Amniotic stem cell (primary cell): ENCODE results near the gene ZC2HC1B.

Experiments used
- DNase-seq: peaks from one replicate; lab custom pipeline; 2025; lab: John Stamatoyannopoulos, UW

Gene ZC2HC1B

DNA sequence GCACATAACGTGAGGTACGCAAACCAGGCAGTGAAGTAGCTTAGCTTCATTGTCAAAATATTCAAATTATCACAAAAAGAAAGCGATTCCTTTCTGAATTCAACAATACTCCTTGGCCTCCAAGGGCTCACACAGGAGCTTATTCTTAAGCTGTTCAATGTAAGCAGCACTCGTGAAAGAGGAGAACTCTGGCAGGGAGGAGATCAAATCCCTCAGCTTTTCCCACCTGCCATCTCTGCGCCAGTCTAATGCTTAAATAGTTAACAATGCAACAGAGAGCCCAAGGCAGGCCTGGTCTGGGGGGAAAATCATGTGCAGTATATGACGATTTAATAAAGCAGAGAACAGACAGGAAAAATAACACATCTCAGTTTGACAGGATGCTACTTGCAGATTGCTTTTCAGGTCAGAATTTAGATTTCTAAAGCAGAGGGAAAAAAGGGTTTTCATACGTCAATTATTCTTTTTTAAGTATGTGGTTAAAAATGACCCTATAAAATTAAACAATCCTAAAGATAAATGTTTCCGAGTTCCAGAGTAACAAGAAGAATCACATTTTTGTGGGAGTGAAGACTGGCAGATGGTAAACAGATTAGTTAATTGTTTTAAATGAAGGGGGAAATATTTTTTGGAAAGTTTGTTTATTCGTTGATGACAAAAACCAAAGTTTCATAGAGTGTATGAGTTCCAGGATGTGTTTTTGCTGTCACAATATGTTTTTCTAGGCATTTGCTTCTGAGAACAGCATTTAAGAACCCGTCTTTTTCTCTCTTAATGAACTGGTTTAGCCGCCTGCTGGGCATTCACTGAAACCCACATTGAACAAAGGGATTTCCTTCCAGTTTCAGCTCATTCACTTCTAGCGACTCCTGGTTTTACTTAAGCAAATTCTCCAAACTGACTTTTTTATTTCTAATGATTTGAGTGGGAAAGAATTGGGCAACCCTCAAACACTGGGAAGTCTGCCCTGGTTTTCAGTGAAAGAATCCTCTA lies 97.9 kb downstream of the ZC2HC1B start:
- no peak for DNase-seq

DNA sequence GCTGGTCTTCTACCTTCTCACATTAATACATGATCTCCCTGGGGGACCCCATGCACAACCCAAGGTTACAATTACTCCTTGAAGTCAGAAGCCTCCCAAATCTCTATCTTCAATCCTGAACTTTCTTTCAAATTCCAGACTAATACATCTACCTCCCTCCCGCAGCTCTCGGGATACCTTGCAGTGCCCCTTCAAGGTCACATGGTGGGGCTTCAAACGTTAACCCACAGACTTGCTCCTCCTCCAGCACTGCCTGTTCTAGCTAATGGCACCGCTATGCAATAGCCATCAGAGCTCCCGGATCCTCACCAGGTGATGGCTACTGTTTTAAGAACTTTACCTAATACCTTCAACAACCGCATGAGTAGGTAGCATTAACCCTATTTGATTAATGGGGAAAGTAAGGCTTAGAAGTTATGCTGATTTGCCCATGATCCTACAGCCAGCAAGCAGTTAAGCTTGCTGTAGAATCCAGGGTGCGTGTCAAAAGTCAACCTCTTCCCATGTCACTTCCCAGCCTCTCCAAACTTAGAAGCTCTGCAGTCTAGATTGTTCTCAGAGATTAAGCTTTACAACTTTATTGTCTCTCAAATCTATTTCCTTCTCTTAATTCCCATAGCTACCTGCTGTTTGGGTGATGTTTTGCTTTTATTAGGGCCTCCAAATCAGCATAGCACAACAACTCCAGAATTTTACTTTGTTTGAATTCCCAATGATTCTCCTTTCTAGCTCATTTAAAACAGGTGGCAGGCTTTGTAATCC lies 99.1 kb downstream of the ZC2HC1B start:
- no peak for DNase-seq

DNA sequence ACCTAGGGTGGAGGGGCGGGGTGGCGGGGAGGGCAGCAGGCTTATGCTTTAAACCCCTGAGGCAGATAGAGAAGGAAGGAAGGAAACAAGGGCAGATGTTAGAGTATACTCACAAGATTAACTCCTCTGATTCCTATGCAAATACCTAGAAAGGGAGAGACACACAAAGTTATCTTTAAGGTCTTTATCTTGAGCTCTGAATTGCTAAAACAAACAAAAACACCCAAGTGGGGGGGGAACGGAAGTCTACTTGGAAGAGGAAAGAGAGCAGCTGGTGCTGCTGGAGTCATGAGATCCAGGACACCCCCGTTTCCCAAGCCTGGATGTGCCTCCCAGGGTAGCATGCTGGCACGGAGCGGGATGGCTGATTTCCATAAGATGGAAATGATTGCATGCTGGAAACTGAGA lies 100.4 kb downstream of the ZC2HC1B start:
- DNase-seq = no peak

DNA sequence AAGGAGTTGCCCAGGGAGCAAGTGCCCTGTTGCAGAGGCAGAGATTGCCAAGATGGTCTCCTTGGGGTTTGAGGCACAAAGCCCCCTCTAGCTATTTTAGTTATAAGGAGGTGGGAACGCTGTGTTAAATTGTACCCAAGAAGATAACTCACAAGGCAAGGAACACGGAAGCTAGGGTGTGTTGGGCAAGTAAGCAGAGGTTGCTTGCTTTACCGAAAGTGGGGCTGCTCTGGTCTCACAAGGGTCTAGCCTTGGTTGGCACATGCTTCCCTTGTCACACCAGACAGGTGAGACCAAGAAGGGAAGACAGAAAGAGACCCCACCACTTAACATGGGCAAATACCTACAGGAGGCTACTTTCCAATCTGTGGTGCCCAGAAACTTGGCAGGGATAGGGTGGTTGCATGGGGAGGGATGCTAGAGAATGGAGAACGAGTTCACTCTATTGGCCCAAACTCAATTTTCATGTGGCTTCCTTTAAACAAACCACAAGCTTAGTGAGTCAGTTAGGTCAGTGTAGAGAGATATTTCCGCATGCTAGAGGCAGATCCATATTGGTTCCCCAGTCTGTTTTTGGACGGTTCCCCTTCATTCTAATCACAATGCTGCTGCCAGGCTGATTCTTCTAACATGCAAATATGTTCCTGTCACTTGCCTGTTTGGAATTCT lies 101.4 kb downstream of the ZC2HC1B start:
- DNase-seq = no peak

DNA sequence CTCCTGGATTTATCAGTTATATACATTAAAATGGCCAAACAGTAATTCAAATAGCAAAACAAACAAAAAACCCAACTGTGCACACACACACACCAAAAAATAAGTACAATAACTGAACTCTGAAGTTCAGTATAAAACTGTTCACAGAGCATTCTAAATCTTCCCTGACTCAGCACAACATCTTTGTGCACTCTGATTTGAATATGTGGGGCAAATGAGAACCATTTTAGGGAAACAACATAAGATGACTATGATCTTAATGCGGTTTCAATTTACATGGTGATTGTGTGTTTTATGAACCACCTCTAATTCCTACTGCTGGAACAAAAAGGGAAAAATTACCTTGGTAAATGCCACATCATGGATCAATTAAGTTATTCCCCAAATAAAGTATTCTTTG lies 102.0 kb downstream of the ZC2HC1B start:
- DNase-seq = no peak

DNA sequence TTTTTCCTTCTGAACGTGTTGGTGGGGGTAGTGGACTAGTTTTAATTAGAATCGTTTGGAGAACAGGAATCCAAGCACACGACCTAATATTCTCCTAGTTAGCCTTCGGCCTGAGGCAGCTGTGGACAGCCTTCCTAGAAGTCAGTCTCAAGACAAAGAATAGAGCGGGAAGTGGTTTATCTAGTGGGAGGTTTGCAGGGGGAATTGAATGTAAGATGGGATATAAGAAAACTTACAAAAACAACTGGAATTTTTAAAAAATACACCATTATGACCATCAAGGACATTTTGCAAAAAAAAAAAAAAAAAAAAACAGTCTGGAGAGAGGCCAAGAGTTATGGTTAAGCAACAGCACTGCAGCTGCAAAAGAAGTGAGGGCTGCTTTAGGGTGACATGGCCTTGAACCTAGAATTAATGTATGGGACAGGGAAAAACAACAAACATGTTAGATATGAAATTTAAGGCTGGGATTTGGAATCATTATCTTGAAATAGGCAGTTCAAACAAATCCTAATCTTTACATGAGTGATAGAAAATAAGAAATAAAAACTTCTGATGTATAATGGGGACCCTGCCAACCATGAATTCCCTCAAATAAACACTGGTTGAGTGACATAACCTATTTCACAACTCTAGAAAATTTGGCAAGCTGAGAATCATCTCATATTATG lies 103.6 kb downstream of the ZC2HC1B start:
- DNase-seq = no peak

DNA sequence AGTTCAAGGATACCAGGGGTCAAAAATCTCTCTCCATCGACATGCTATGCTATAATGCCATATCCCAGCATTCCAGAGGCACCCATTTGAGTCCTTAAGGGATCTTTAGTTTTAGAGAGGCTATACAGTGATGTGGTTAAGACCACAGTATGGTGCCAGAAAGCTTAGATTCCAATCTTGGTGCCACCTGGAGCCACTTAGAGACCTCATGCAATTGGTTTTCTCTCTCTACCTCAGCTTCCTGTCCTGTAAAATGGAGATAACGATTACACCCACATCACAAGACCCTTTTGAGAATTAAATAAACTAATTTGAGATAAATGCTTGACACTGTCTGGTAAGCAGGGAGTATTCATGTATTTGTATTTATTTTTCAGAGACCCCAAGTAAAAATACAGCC lies 104.8 kb downstream of the ZC2HC1B start:
- DNase-seq = no peak

DNA sequence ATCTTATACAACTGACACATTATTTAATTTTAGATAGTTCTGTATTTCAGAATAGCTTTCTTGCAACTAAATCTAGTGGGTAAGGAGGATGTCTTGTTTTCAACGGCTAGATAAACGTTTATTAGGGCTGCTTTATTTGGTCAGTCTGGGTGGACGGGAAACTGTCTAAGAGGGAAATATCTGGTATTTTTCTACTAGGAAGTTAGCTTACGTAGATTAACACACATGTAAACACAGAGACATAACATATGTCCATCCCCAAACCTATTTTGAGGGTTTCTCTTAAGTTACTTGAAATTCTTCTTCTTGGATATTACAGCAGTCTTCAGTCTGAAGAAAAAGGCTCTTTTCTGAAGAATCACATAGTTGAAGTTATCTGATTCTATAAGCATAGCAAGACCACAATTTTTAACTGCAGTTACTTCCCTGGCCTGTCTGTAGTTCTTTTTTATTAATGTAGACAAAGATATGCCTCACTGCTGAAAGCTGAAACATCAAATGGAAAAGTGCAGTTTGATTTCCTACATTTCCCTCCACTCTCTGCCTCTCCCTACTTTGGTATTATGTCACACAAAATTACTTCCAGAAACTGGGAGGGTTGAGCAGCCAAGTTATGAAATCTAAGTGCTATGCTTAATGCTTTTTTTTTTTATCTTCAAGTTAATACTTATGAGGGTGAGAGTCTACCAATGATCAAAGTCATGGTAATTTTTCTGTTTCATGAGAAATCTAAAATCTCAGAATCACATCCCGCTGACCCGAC lies 106.4 kb downstream of the ZC2HC1B start:
- DNase-seq = no peak

DNA sequence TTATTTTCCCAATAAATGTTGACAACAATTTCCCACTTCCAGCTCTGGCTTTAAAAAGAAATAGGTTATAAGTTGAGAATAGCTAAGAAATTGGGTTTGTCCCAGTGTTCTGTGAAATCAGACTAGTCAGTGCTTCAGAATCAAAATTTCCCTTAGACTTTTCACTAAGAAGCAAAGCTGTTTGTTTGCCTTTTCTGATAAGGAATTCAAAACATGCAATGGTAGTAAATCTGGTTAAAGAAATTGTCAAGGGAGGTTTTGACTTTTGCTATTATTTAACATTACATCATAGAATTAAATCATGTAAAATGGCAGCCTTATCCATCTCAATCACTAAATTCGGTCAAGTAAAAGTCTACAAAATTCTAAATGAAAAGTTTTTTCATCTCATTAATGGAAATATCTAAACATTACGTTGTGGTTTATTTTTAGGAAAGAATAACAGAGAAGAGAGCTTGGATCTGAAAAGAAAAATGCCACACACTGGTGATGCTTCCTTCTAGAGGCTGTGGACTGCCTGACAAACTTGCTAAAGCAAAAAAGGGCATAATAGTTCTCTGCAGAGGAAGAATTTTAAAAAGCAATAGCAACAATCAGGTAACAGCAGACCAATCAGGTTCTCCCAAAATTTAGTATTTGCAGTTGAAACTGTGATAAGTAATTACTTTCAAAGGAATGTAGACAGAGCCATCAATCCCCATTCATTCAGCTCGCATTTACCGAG lies 107.4 kb downstream of the ZC2HC1B start:
- DNase-seq = no peak

DNA sequence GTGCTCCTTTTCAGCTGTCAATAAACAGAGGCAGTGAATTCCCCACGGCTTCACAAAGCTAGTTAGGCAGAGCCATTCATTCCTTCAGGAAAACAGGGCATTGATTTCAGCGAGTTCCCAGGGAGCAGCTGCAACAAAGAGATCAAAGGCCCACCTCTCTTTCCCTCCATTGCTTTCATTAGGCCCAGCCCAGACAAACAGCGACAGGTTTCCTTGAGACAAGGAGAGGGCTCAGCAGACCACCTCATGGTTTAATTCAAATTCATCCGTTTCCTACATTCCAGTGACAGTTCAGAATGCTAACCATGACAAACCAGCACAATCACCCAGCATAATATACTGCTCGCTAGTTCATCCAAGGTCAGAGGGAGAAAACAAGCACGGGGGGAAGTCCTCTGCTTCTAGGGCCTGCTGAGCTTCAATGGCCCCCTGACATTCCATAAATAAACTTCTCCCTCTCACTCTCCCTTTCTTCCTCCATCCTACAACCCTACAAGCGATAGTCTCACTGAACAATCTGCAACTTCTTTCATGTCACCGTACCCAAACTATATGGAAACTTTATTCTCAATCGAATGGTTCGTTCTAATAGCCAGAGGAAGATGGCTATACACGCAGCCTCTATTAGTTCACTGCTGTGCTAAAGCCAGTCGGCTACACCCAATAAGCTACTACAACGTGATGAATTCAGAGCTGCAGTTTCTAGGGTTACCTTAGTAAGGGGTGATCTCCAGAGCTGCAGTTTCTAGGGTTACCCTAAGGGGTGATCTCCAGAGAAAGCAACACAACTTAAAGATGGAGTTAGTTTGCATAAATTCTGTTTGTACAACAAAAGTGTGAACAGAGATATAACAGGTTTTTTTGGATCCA lies 109.1 kb downstream of the ZC2HC1B start:
- DNase-seq = no peak

DNA sequence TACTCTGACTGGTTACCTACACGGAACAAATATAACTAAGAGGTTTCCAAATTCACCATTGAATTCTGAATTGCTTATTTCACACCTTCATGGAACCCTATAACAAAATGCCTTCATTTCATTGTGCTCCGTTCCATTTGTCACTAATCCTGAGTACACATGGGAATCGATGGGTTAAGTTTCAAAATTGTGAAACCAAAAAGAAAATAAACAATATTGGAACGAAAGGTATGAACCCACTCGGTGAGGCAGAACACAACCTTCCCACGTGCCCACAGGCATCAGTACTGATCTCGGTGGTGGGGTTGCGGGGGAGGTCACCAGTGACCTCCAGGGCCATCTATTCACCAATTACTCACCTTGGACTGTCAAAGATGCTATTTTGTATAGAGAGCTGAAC lies 109.8 kb downstream of the ZC2HC1B start:
- no peak for DNase-seq

DNA sequence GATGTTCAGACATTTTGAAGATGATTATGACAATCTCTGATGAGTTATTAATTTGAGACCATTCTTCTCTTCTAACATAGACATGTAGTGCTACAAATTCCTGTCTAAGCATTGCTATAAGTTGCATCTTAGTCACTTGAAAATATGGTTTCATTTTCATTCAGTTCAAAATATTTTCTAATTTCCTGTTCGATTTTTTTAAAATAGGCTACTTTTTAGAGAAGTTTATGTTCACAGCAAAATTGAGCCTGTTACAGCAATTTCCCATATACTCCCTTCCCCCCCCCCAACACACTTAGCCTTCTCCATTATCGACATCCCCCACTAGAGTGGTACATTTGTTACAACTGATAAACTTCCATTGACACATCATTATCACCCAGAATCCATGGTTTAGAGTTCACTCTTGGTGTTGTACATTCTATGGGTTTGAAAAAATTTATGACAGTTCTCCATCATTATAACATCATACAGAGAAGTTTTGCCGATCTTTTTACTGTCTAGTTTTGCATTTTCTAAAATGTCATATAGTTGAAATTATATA lies 112.6 kb downstream of the ZC2HC1B start:
- no peak for DNase-seq

DNA sequence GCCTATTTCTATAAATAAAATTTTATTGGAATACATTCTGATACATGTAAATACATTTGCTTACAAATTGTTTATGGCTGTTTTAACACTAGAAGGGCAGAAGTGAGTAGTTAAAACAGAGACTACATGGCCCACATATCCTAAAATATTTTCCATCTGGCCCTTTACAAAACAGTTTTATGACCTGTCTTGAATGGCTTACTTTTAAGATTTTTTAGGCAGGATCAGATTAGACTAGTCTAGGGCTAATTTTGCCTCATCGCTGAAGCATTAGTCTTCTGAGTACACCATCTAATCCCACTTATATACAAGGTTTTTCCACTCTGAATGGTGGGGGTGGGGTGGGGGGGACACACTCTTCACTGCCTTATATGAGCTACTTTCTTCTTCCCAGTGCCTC lies 116.6 kb downstream of the ZC2HC1B start:
- DNase-seq = no peak

DNA sequence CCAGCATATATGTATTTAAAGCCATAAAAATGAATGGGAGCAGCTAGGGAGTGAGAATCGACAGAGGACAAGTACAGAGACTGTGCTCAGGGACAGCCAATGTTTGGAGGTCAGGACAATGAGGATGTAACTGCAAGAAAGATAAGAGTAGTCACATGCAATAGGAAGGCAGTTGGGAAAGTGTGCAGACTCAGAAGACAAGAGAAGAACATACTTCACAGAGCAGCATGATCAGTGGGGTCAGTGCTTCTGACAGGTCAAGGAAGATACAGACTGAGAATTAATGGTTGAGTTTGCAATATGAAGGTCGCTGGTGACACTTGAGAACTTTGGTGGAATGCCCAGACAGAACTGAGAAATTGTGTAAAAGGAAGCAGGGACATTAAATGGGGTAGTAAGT lies 118.7 kb downstream of the ZC2HC1B start:
- DNase-seq = no peak

DNA sequence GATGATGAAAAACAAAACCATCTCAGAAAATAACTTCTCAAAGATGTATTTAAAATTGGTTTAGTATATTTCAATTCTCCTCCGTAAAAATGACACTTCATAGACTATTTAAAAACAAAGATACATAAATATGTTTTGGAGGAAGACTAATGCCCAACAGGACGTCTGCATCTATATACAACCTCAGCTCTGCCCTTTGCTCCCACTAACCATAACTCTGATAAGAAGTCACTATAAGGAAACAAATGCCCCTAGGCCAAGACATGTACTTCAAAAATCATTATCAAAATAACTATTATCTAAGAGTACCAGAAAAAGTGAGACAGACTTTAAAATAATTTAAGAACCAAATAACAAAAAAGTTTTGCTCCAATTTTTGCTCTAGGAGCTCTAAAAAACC lies 120.4 kb downstream of the ZC2HC1B start:
- DNase-seq = no peak

DNA sequence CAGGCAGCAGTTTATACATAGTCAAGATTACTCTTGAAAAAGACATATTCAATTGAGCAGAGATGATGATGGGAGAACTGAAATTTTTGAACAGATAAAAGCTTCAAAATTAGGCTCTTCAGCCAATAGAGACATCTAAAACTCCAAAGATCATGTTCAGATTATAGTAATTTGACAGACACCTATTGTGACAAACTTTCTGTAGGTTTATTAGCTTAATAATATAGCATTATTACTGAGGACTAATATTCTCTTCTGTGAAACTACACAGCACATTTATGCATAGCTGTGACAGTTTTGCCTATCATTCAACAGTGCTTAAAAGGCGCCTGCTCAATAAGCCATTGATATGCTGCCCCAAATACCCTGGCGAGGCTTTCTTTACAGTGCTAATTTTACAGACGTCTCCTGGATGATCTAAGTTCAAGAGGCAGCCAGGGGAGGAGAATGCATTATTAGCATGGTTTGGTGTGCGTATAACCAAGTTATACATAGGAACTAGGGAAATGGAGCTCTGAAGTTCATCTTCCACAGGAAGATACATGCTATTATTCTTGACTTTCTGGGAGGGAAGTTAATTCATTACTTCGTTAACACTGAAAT lies 122.3 kb downstream of the ZC2HC1B start:
- DNase-seq = no peak
